IPS-18c (cell line): Measurements from ENCODE around the gene HAGHL.
"Not testable (repeated sequence)": the region's sequence is repeated elsewhere in the genome, so short reads cannot be mapped to it uniquely, and the experiment has no call there.

Source experiments
- H3K4me3 ChIP-seq: 2 replicates; pipeline ENCODE4 v1.7.0; 2013; ENCODE audit warnings: low read depth, mild to moderate bottlenecking, low read length, moderate library complexity; ENCODE audit not compliant: insufficient read depth
- H3K9me3 ChIP-seq: one replicate; pipeline ENCODE4 v1.6.1; 2013; ENCODE audit warnings: mild to moderate bottlenecking, low read length, moderate library complexity; ENCODE audit not compliant: control insufficient read depth, insufficient read depth

The HAGHL gene

DNA sequence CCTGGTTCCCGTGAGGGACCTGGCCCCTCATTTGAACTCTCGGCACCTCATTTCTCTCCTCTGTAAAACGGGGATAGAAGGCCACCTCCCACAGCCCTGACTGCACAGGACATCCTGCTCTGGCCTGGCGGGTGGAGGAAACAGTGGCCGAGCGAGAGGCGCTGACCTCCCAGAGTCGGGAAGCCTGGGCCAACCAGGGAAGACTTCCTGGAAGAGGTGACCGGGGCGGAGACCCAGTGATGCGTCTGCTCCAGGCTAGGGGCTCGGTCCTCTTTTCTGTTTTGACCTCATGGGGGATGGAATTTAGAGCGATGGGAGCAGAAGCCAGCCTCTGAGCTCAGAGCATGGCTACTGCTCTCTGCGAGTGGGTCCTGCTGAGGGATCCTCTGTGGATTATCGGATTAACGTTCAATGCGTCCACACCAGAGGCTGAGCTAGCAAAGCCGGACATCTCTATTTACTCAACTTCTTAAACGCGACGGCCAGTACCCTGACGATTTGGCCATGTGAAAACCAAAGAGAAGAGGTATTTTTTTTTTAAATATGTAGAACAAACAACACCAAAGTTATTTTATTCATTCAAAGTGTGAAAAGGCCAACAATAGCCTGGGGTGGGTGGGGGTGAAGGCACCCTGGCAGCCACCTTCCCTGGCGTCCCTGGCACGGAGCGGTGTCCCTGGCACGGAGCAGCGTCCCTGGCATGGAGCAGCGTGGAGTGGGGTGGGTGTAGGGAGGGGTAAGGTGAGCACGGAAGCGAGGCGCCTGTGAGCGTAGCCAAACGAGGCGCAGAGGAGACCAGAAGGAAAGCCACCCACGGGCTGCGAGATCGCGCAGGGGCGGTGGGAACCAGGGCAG lies 24.5 kb downstream of the HAGHL start:
- Histone ChIP-seq H3K4me3 (no peak overlapping the region), H3K9me3 (no peaks in the 10 kb centered on the region)

DNA sequence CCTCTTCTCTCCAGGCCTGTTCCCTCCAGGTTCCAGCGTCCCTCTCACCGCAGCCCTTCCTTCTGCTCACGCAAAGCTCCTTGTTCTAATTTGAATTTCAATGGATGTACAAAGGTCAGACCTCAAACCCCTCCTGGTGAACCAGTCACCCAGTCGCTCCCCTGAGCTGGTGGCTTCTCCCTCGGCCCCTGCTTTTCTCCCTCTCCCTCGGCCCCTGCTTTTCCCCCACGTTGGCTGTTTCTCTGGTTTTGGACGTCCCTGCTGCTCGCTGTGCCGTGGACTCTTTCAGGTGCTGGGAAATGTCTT lies 25.1 kb downstream of the HAGHL start:
- H3K4me3 ChIP-seq: no peak overlapping the region
- no peaks in the 10 kb centered on the region for H3K9me3 ChIP-seq

DNA sequence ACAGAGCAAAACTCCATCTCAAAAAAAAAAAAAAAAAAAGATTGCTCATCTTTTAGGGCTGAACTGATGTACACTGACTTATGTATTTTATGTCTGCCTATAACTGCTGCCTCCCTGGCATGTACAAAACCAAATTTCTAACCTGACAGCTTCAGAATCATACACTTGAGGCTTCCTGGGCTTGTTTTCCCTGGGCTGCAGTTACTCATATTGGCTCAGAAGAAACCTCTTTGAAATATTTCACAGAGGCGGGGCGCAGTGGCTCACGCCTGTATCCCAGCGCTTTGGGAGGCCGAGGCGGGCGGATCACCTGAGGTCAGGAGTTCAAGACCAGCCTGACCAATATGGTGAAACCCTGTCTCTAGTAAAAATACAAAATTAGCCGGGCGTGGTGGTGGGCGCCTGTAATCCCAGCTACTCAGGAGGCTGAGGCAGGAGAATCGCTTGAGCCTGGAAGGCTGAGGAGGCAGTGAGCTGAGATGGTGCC lies 27.3 kb downstream of the HAGHL start:
- not testable (repeated sequence) for H3K9me3 ChIP-seq, H3K4me3 ChIP-seq

- H3K9me3 ChIP-seq: no peaks in the 10 kb centered on the region
- H3K4me3 ChIP-seq: no peak overlapping the region
These were observed 27.8 kb downstream of the HAGHL start for GRCh38 chr16:754656-755055.

GRCh38 chr16:756428-756827 lies 29.5 kb downstream of the HAGHL start:
- Histone ChIP-seq H3K9me3 (no peaks in the 10 kb centered on the region), H3K4me3 (no peak overlapping the region)

- no peaks in the 10 kb centered on the region for H3K9me3 ChIP-seq
These were observed 32.4 kb downstream of the HAGHL start for GRCh38 chr16:759110-759910.

DNA sequence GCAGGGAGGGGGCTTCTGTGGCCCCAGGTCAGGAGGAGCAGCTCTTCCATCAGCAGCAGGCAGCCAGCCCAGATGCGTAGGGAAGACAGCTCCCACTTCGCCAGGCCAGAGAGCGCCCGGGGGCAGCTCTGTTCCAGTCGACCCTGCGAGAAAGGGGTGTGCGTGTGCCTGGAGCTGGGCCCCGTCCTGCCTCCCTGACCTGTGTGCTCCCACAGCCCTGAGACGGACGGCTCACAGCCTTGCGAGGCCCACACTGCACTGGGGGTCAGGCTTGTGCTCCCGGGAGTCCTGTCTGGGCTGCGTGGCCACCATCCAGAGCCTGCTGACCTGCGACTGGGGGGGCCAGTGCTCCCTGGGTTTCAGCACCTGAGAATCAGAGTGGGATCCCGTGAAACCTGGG lies 33.2 kb downstream of the HAGHL start:
- Histone ChIP-seq H3K9me3 (no peaks in the 10 kb centered on the region), H3K4me3 (no peak overlapping the region)

More at GRCh38 chr16:759110-759910, 32.4 kb downstream of the HAGHL start:
- H3K4me3 ChIP-seq: no peak overlapping the region

DNA sequence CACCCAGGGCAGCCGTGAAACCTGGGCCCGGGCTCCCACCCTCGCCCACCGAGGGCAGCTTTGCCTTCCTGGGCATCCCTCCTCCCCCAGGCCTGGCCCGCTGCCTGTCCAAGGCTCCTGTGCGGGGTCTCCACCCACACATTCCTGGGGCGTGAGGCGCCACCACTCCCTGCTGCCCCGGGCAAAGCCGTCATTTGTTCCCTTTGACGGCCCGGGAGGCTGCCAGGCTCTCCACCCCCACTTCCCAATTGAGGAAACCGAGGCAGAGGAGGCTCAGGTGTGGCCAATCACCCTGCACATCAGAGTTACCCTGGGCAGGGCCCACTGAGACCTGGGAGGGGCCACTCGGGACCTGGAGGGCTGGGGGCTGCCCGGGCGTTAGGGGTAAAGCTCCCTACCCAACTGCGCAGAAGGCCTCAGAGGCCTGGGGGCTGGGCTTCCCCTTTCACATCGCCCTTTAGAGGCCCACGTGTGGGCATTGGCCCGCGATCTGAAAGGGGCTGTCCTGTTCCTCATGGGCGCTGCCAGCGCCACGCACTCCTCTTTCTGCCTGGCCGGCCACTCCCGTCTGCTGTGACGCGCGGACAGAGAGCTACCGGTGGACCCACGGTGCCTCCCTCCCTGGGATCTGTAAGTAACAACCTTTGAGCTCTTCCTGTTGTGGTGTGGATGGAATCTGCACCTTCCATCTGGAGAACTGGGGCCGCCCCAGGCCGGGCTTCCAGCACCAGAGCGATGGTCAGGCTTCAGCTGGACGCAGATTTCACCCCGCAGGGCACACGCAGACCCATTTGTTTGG lies 33.8 kb downstream of the HAGHL start, which contains the start of gene MSLN:
Gene MSLN, plus strand, starts transcription at position 190 of the 799 bp plus-strand sequence. CDS start 1,947 bp downstream, outside the sequence.
- Histone ChIP-seq H3K9me3 (no peaks in the 10 kb centered on the region), H3K4me3 (no peak within 1 kb of the TSS)

GRCh38 chr16:761625-762513 lies 35.0 kb downstream of the HAGHL start:
- H3K9me3 ChIP-seq: no peaks in the 10 kb centered on the region
- no peak overlapping the region for H3K4me3 ChIP-seq

- no peak overlapping the region for H3K4me3 ChIP-seq
These were observed 35.8 kb downstream of the HAGHL start for GRCh38 chr16:762595-763268.

GRCh38 chr16:763369-764183 lies 36.7 kb downstream of the HAGHL start:
- no peak overlapping the region for H3K4me3 ChIP-seq
- H3K9me3 ChIP-seq: no peaks in the 10 kb centered on the region

More at GRCh38 chr16:762595-763268, 35.8 kb downstream of the HAGHL start:
- H3K9me3 ChIP-seq: no peaks in the 10 kb centered on the region

- Histone ChIP-seq H3K9me3 (no peaks in the 10 kb centered on the region), H3K4me3 (no peak overlapping the region)
These were observed 37.4 kb downstream of the HAGHL start for GRCh38 chr16:764184-764750.

DNA sequence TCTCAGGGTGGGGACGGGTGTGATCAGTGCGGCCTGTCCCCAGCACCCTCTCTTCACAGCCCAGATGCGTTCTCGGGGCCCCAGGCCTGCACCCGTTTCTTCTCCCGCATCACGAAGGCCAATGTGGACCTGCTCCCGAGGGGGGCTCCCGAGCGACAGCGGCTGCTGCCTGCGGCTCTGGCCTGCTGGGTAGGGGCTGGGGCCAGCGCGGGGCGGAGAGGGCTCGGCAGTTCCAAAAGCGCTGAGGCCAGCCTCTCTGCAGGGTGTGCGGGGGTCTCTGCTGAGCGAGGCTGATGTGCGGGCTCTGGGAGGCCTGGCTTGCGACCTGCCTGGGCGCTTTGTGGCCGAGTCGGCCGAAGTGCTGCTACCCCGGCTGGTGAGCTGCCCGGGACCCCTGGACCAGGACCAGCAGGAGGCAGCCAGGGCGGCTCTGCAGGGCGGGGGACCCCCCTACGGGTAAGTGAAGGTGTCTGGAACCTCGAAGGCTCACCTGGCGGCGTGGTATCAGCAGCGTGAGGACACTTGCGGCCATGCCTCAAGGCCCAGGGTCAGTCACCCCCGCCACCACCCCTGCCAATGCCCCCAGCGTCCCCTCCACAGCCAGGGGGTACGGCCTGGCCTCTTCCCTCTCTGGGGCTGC lies 38.1 kb downstream of the HAGHL start:
- Histone ChIP-seq H3K9me3 (no peaks in the 10 kb centered on the region), H3K4me3 (no peak overlapping the region)

DNA sequence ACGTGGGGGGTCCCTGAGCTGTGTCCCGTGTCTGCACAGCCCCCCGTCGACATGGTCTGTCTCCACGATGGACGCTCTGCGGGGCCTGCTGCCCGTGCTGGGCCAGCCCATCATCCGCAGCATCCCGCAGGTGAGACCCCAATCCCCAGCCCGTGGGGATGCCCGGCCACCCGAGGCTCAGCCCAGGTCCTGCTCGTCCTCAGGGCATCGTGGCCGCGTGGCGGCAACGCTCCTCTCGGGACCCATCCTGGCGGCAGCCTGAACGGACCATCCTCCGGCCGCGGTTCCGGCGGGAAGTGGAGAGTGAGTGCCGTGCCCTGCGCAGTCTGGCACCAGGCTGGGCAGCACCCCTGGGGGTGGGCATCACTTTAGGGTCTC lies 38.6 kb downstream of the HAGHL start:
- Histone ChIP-seq H3K9me3 (no peaks in the 10 kb centered on the region), H3K4me3 (no peak overlapping the region)
